K562 (cell line): ENCODE results near the gene TMEM131L. TPM values are rescaled to one million over a fixed set of nuclear protein-coding genes. Genes with fewer than 3 reads are reported as not detected.

Experiments used
- ATAC-seq: fragments of 200-7000 bp; cut with Tn5 transposase; 3 replicates; pipeline ENCODE4 v1.9.1; 2020; ENCODE audit warnings: moderate library complexity
- BruUV-seq: library from RNA; stranded (reverse); fragments of 400-500 nt; replicated peaks from 2 replicates; lab custom pipeline; 2021; lab: Mats Ljungman, UMichigan
- CTCF ChIA-PET: fragments of 300-600 bp; formaldehyde crosslinking; extraction: SDS; loops from one replicate; lab custom pipeline; 2021; ENCODE audit warnings: low intra/inter-chr PET ratio; lab: Yijun Ruan, JAX
- POLR2A ChIA-PET: fragments of 300-600, 350-650 bp; sonication (Branson Sonifier 250); formaldehyde crosslinking; extraction: SDS; loops from one replicate; lab custom pipeline; 2021; ENCODE audit warnings: antibody characterized with exemption, inconsistent platforms; lab: Yijun Ruan, JAX
- DNase-seq, 4 experiments: peaks; one replicate each; pipeline versions ENCODE4 v3.0.0 to v3.0.0-alpha.2; 2011 to 2018; ENCODE audit warnings: low spot score in 3 of 4, mixed read lengths in 3 of 4; ENCODE audit errors: extremely low read depth in 1 of 4
- FAIRE-seq: peaks from 2 replicates; lab custom pipeline; 2011; peaks lifted over from hg19 to GRCh38; lab: Jason Lieb, UNC
- H2AFZ ChIP-seq: 2 replicates; pipeline ENCODE4 v1.6.0; 2011; ENCODE audit warnings: low read depth, low read length, control low read depth, inconsistent platforms
- H3K27ac ChIP-seq: fragments of 200-600 bp; 3 replicates; pipeline ENCODE4 v1.8.0; 2011; ENCODE audit warnings: low read depth, mild to moderate bottlenecking, control low read depth, inconsistent platforms, low read length, moderate library complexity, mixed read lengths; ENCODE audit errors: extremely low read depth
- H3K27me3 ChIP-seq, 2 experiments: fragments of 300-600 bp in 1 of 2; 2 replicates in 1 of 2; 3 replicates in 1 of 2; pipeline versions ENCODE4 v1.6.0 to v1.8.0; 2011; ENCODE audit warnings: inconsistent platforms in 2 of 2, low read length in 2 of 2, mild to moderate bottlenecking in 1 of 2, mixed read lengths in 1 of 2, moderate library complexity in 1 of 2; ENCODE audit not compliant: control insufficient read depth in 2 of 2, insufficient read depth in 2 of 2
- H3K36me3 ChIP-seq: fragments of 300-600 bp; 3 replicates; pipeline ENCODE4 v1.8.0; 2011; ENCODE audit warnings: mild to moderate bottlenecking, low read length, inconsistent platforms; ENCODE audit not compliant: control insufficient read depth, insufficient read depth
- H3K4me1 ChIP-seq, 2 experiments: fragments of 200-600 bp in 1 of 2; replicated peaks in 1 of 2; 2 replicates in 1 of 2; 3 replicates in 1 of 2; pipeline versions ENCODE4 v1.5.1 to v1.8.0; 2011; ENCODE audit warnings: inconsistent platforms in 2 of 2, low read length in 2 of 2, mild to moderate bottlenecking in 1 of 2, mixed read lengths in 1 of 2, moderate library complexity in 1 of 2; ENCODE audit not compliant: control insufficient read depth in 2 of 2, insufficient read depth in 2 of 2
- H3K4me2 ChIP-seq: 2 replicates; pipeline ENCODE4 v1.6.1; 2011; ENCODE audit warnings: low read length, control low read depth, inconsistent platforms, mixed read lengths; ENCODE audit not compliant: insufficient read depth
- H3K4me3 ChIP-seq: fragments of 200-600 bp; sonication (generic), shearing (Covaris generic); 2 replicates; pipeline ENCODE4 v1.5.1; 2016; ENCODE audit warnings: control low read depth, inconsistent platforms
- H3K79me2 ChIP-seq: fragments of 200-600 bp; 3 replicates; pipeline ENCODE4 v1.8.0; 2011; ENCODE audit warnings: low read length, inconsistent platforms; ENCODE audit not compliant: control insufficient read depth, insufficient read depth
- H3K9ac ChIP-seq, 2 experiments: 2 replicates each; pipeline versions ENCODE4 v1.6.0 to v1.6.1; 2011; ENCODE audit warnings: low read depth in 2 of 2, low read length in 2 of 2, control low read depth in 1 of 2, inconsistent platforms in 1 of 2, mild to moderate bottlenecking in 1 of 2, mixed read lengths in 1 of 2; ENCODE audit not compliant: insufficient read depth in 1 of 2
- H3K9me1 ChIP-seq: one replicate; pipeline ENCODE4 v1.6.0; 2011; ENCODE audit warnings: inconsistent platforms, mild to moderate bottlenecking, low read length, moderate library complexity; ENCODE audit not compliant: control insufficient read depth, insufficient read depth
- H3K9me3 ChIP-seq: replicated peaks from 2 replicates; pipeline ENCODE4 v1.5.1; 2011; ENCODE audit warnings: low read depth, low read length, inconsistent platforms; ENCODE audit not compliant: control insufficient read depth, insufficient read depth
- H4K20me1 ChIP-seq: replicated peaks from 2 replicates; pipeline ENCODE4 v1.6.1; 2011; ENCODE audit warnings: low read length, inconsistent platforms, mixed read lengths; ENCODE audit not compliant: control insufficient read depth, insufficient read depth
- BACH1 ChIP-seq: fragments of 200-800 bp; sonication (Bioruptor generic); IDR thresholded peaks from 2 replicates; pipeline ENCODE4 v1.6.1; 2016; ENCODE audit warnings: missing genetic modification characterization, missing compliant biosample characterization
- DMBX1 ChIP-seq: fragments of 250-450 bp; sonication (Bioruptor Pico); IDR thresholded peaks from 2 replicates; pipeline ENCODE4 v1.8.0; 2022; ENCODE audit warnings: inconsistent platforms, mild to moderate bottlenecking, moderate library complexity, borderline replicate concordance
- E2F6 ChIP-seq, 2 experiments: IDR thresholded peaks; 2 replicates each; pipeline ENCODE4 v1.6.1; 2011; ENCODE audit warnings: borderline replicate concordance in 1 of 2, control low read depth in 1 of 2, low read depth in 1 of 2, low read length in 1 of 2, mild to moderate bottlenecking in 1 of 2, mixed read lengths in 1 of 2, moderate library complexity in 1 of 2; ENCODE audit not compliant: insufficient read depth in 1 of 2, insufficient read length in 1 of 2, poor library complexity in 1 of 2, severe bottlenecking in 1 of 2; ENCODE audit errors: extremely low read depth in 1 of 2
- GTF2A2 ChIP-seq: IDR thresholded peaks from 2 replicates; pipeline ENCODE4 v1.6.1; 2016; ENCODE audit warnings: mild to moderate bottlenecking, missing genetic modification characterization, missing compliant biosample characterization
- GTF3C2 ChIP-seq: IDR thresholded peaks from 3 replicates; pipeline ENCODE4 v1.6.1; 2011; ENCODE audit warnings: borderline replicate concordance, mild to moderate bottlenecking, moderate library complexity; ENCODE audit not compliant: insufficient read length; ENCODE audit errors: extremely low read depth
- HSF4 ChIP-seq: fragments of 250-450 bp; sonication (Bioruptor Pico); IDR thresholded peaks from 2 replicates; pipeline ENCODE4 v2.1.2; 2022; ENCODE audit warnings: mild to moderate bottlenecking, moderate library complexity, borderline replicate concordance
- NFE2 ChIP-seq: IDR thresholded peaks from 2 replicates; pipeline ENCODE4 v1.6.1; 2014; ENCODE audit warnings: antibody characterized with exemption, low read depth
- PATZ1 ChIP-seq: fragments of 250-450 bp; sonication (Bioruptor Pico); IDR thresholded peaks from 2 replicates; pipeline ENCODE4 v1.5.0; 2020; ENCODE audit warnings: mild to moderate bottlenecking, borderline replicate concordance
- SAFB2 ChIP-seq: fragments of 200-400 bp; formaldehyde crosslinking; IDR thresholded peaks from 2 replicates; pipeline ENCODE4 v1.6.1; 2018; ENCODE audit warnings: borderline replicate concordance, low read length, low read depth, moderate library complexity; ENCODE audit not compliant: severe bottlenecking
- ZC3H11A ChIP-seq: IDR thresholded peaks from 2 replicates; pipeline ENCODE4 v1.6.1; 2012; ENCODE audit warnings: low read depth, low read length, improper control_type of control experiment
- ZNF395 ChIP-seq: fragments of 200-800 bp; sonication (Bioruptor generic); IDR thresholded peaks from 2 replicates; pipeline ENCODE4 v1.6.1; 2017; ENCODE audit warnings: missing genetic modification characterization, missing compliant biosample characterization
- ZNF512 ChIP-seq: IDR thresholded peaks from 2 replicates; pipeline ENCODE4 v1.6.1; 2016; ENCODE audit warnings: missing genetic modification characterization, missing compliant biosample characterization
- ZNF695 ChIP-seq: fragments of 450-650 bp; formaldehyde crosslinking; IDR thresholded peaks from 2 replicates; pipeline ENCODE4 v1.4.0; 2020; ENCODE audit warnings: mild to moderate bottlenecking, moderate library complexity
- WGBS: fragments of 100-300 bp; shearing (Covaris generic); methylation state at CpG from one replicate; pipeline ENCODE4 v1.1.6; 2016; ENCODE audit warnings: low coverage, mixed read lengths; ENCODE audit not compliant: insufficient coverage; ENCODE audit errors: missing lambda C conversion rate; 5-methylcytosine and 5-hydroxymethylcytosine counted together
- in situ Hi-C: fragments of 300-500 bp; cut with MboI; formaldehyde crosslinking; loops from 4 replicates; pipeline ENCODE4 v1.15.0; 2018; ENCODE audit warnings: inconsistent platforms, mixed read lengths
- intact Hi-C: fragments of 100-400 bp; cut with micrococcal nuclease; formaldehyde crosslinking; loops from 2 replicates; pipeline ENCODE4 v1.14.2; 2022
- polyA plus RNA-seq, 8 experiments: library from polyadenylated mRNA; depleted of rRNA in 4 of 8; stranded (reverse) in 5 of 8; unstranded in 3 of 8; fragments of >200 nt; fragmentation: Nextera tagmentation in 2 of 8; fragmentation: Illumina TruSeq in 1 of 8; extraction: Ambion mirVana in 2 of 8; extraction: Trizol in 1 of 8; gene quantifications; 2 replicates each; pipeline versions ENCODE4 v1.2.1 to v1.2.3, GENCODE V29; 2011 to 2014; ENCODE audit warnings: inconsistent platforms in 1 of 8, missing spikeins in 1 of 8
- total RNA-seq, 7 experiments: library from RNA; depleted of rRNA in 6 of 7; stranded (reverse); fragments of >200 nt in 6 of 7; fragmentation: Illumina TruSeq in 2 of 7; extraction: Trizol in 2 of 7; gene quantifications; 2 replicates each; pipeline versions ENCODE4 v1.2.1 to v1.2.3, GENCODE V29; 2011 to 2021; ENCODE audit warnings: low replicate concordance in 1 of 7

Gene TMEM131L
- total and polyA plus RNA-seq, 9 of the 15 experiments (the other 6 are each of a cell fraction or from before 2014, with no cell fraction given) = 1.2 to 20.8 (median 12.9) TPM

GRCh38 chr4:153522802-153523094, 56.6 kb downstream of the TMEM131L start:
- Histone ChIP-seq H3K9ac (no peak overlapping the region), H3K4me3 (no peak overlapping the region), H2AFZ (no peak overlapping the region), H3K79me2 (peaks cover 59% of the 10 kb centered on the region), H3K9me3 (no peaks in the 10 kb centered on the region), H3K27me3 (no peaks in the 10 kb centered on the region), H3K4me1 (peaks cover 11 to 48% of the 10 kb centered on the region in 2 experiments), H4K20me1 (no peaks in the 10 kb centered on the region), H3K4me2 (no peak overlapping the region), H3K36me3 (peaks cover 3% of the 10 kb centered on the region; the same call in 2 of the 3 replicates), H3K27ac (no peak overlapping the region), H3K9me1 (no peaks in the 10 kb centered on the region)
- in situ Hi-C loops (no loop called here), intact Hi-C loops (loop anchor here (5.0 kb wide), 1 partner anchor 55 kb away; the partner anchor contains the start of gene TMEM131L)
- DNase-seq = no peak
- FAIRE-seq = no peak
- 67% methylated on average over 1 of the region's 1 CpG for WGBS
- ChIA-PET CTCF (no interaction called here), POLR2A (no interaction called here)
- no peak for ATAC-seq
- BruUV-seq = no TSS peak
- TF ChIP-seq E2F6 (IDR thresholded peaks at IDR 0.05; ENCODE audit: borderline replicate concordance in 1 of 2, extremely low read depth in 1 of 2, insufficient read depth in 1 of 2, insufficient read length in 1 of 2, low read depth in 1 of 2, low read length in 1 of 2, poor library complexity in 1 of 2, severe bottlenecking in 1 of 2) (no peak), DMBX1 (CRISPR knock-in tag) (no peak), NFE2 (no peak), SAFB2 (no peak), BACH1 (tag) (no peak), HSF4 (CRISPR knock-in tag) (no peak), GTF2A2 (tag) (no peak), GTF3C2 (no peak), ZNF512 (tag) (no peak), ZNF395 (CRISPR knock-in tag) (no peak), PATZ1 (CRISPR knock-in tag) (no peak), ZC3H11A (no peak), ZNF695 (CRISPR knock-in tag) (no peak)
